SJCRH30 (cell line): ENCODE results near the gene FAF2. TPM values are rescaled to one million over a fixed set of nuclear protein-coding genes. Genes with fewer than 3 reads are reported as not detected.
A peak's percentile ranks its signal among the peaks of the same experiment; 100 is the strongest.

Experiments used
- DNase-seq, 2 experiments: peaks; one replicate each; pipeline ENCODE4 v3.0.0-alpha.2; 2015 to 2020
- H3K27ac ChIP-seq: fragments of 250-450 bp; sonication (Bioruptor Pico); 2 replicates; pipeline ENCODE4 v1.5.1; 2020; ENCODE audit warnings: mild to moderate bottlenecking, moderate library complexity
- H3K27me3 ChIP-seq: fragments of 250-450 bp; sonication (Bioruptor Pico); 2 replicates; pipeline ENCODE4 v1.5.1; 2020; ENCODE audit warnings: mild to moderate bottlenecking, moderate library complexity
- H3K36me3 ChIP-seq: fragments of 250-450 bp; sonication (Bioruptor Pico); 2 replicates; pipeline ENCODE4 v1.5.1; 2020; ENCODE audit warnings: mild to moderate bottlenecking, moderate library complexity
- H3K4me1 ChIP-seq: fragments of 250-450 bp; sonication (Bioruptor Pico); 2 replicates; pipeline ENCODE4 v1.5.1; 2020; ENCODE audit warnings: mild to moderate bottlenecking, moderate library complexity
- H3K4me3 ChIP-seq: fragments of 250-450 bp; sonication (Bioruptor Pico); 2 replicates; pipeline ENCODE4 v1.5.1; 2020; ENCODE audit warnings: mild to moderate bottlenecking, moderate library complexity
- H3K9me3 ChIP-seq: fragments of 250-450 bp; sonication (Bioruptor Pico); replicated peaks from 2 replicates; pipeline ENCODE4 v1.5.1; 2020; ENCODE audit warnings: mild to moderate bottlenecking, moderate library complexity
- total RNA-seq: library from RNA; depleted of rRNA; stranded (reverse); fragments of >200 nt; shearing (Covaris generic); gene quantifications from 2 replicates; pipeline ENCODE4 v1.2.3, GENCODE V29; 2014

Gene FAF2
- total RNA-seq, 1 experiment from 2014 or later: 52.5 TPM

- DNase-seq: no peak
- no peaks in the 10 kb centered on the region for H3K9me3 ChIP-seq
These were observed 73.6 kb downstream of the FAF2 start for GRCh38 chr5:176521699-176522263.

GRCh38 chr5:176524138-176524537, 76.0 kb downstream of the FAF2 start:
- Histone ChIP-seq H3K36me3 (peaks cover 22% of the 10 kb centered on the region), H3K27me3 (no peaks in the 10 kb centered on the region), H3K4me3 (no peak overlapping the region), H3K4me1 (peaks cover 3% of the 10 kb centered on the region; the same call in 1 of the 2 replicates), H3K9me3 (no peaks in the 10 kb centered on the region), H3K27ac (no peak overlapping the region)
- no peak for DNase-seq

More at GRCh38 chr5:176521699-176522263, 73.6 kb downstream of the FAF2 start:
- Histone ChIP-seq H3K4me1 (no peaks in the 10 kb centered on the region), H3K4me3 (no peak overlapping the region), H3K27me3 (no peaks in the 10 kb centered on the region), H3K27ac (no peak overlapping the region), H3K36me3 (no peaks in the 10 kb centered on the region)

GRCh38 chr5:176524987-176525386, 76.8 kb downstream of the FAF2 start:
- no peaks in the 10 kb centered on the region for H3K27me3 ChIP-seq
- H3K27ac ChIP-seq: no peak overlapping the region
- no peak overlapping the region for H3K4me3 ChIP-seq
- H3K36me3 ChIP-seq: peaks cover 29% of the 10 kb centered on the region
- peaks cover 9% of the 10 kb centered on the region; the same call in 1 of the 2 replicates for H3K4me1 ChIP-seq
- H3K9me3 ChIP-seq: no peaks in the 10 kb centered on the region
- DNase-seq: no peak

DNA sequence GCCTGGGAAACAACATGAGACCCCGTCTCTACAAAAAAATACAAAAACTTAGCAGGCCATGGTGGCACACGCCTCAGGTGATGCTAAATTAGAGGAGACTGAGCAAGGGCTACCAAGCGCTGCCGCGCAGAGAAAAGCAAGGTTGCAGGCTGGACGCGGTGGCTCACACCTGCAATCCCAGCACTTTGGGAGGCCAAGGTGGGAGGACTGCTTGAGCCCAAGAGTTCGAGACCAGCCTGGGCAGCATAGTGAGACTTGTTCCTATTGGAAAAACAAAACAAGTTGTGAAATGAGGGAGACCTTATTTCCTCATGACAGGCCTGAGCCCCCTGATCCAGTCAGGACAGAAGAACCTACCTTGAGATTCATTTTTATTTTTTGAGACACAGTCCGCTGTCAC, 77.5 kb downstream of the FAF2 start:
- Histone ChIP-seq H3K9me3 (no peaks in the 10 kb centered on the region), H3K27ac (no peak overlapping the region), H3K4me1 (peaks cover 9% of the 10 kb centered on the region; the same call in 1 of the 2 replicates), H3K4me3 (no peak overlapping the region), H3K36me3 (peaks cover 29% of the 10 kb centered on the region), H3K27me3 (no peaks in the 10 kb centered on the region)
- no peak for DNase-seq

DNA sequence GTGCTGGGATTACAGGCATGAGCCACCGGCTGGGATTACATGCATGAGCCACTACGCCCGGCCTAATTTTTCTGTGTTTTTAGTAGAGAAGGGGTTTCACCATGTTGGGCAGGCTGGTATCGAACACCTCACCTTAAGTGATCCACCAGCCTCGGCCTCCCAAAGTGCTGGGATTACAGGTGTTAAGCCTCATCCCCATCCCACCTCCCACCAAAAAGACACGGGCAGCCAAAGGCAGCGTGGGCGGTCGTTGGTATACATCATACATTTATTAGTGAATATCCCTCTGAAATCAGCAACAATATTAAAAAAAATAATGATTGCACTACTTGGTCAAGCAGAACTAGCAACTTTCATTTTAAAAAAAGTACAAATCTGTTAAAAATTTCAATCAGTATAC, 78.3 kb downstream of the FAF2 start:
- H3K9me3 ChIP-seq: no peaks in the 10 kb centered on the region
- peaks cover 35% of the 10 kb centered on the region for H3K36me3 ChIP-seq
- peaks cover 16% of the 10 kb centered on the region; the same call in 1 of the 2 replicates for H3K4me1 ChIP-seq
- no peak overlapping the region for H3K4me3 ChIP-seq
- DNase-seq: no peak
- H3K27me3 ChIP-seq: no peaks in the 10 kb centered on the region
- H3K27ac ChIP-seq: no peak overlapping the region

DNA sequence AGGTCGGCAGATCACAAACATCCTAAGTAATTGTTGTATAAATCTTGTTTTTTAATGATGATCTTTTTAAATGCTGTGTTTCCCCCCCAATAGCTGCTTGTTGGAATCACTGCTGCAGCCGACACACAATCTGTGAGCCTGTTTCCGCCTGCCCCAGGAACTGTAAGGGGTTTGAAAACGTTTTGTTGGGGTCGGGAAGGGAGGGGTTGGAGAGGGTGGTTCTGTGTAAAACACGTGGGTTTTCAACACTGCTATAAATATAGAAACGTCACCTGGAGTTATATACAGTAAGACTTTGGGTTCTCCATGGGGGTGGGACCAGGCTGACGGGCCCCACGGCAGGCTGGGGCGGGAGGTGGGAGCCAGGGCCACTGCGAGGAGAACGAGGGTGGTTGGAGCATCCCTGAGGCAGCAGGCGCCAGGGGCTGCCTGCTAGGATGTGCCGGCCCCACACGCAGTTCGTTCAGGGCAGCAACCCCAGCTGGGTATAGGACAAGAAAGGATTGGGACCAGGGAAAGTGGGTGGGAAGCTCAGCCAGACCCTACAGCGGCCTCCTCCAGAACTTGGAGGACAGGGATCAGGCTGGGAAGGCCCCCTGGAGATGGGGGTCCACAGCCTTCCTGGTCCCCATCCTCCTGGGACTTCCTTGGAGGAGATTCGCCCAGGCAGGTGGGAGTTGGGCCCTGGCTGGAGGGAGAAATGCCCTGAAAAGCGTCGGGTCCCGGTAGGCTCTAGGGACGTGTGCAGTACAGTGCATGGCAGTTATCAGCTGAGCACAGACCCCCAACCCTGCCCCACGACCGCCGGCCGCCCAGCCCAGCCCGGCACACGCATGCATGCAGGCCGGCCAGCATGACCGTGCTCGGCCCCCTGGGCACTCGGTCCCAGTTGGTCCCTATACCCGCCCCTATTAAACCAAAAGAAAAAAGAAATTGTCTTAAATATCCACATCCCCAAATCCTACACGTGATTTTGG, 79.3 kb downstream of the FAF2 start:
- Histone ChIP-seq H3K9me3 (no peaks in the 10 kb centered on the region), H3K4me1 (peaks cover 22% of the 10 kb centered on the region), H3K27me3 (no peaks in the 10 kb centered on the region), H3K36me3 (peaks cover 42% of the 10 kb centered on the region), H3K27ac (no peak overlapping the region), H3K4me3 (no peak overlapping the region)
- DNase-seq: no peak

- Histone ChIP-seq H3K4me3 (no peak overlapping the region), H3K4me1 (peaks cover 24% of the 10 kb centered on the region), H3K9me3 (no peaks in the 10 kb centered on the region), H3K27me3 (no peaks in the 10 kb centered on the region), H3K36me3 (peaks cover 45% of the 10 kb centered on the region), H3K27ac (no peak overlapping the region)
- DNase-seq: no peak
These were observed 80.1 kb downstream of the FAF2 start for GRCh38 chr5:176528301-176528700.

- peaks cover 29% of the 10 kb centered on the region for H3K4me1 ChIP-seq
- no peak overlapping the region for H3K27ac ChIP-seq
- H3K36me3 ChIP-seq: peaks cover 47% of the 10 kb centered on the region
- H3K9me3 ChIP-seq: no peaks in the 10 kb centered on the region
- no peak for DNase-seq
- no peak overlapping the region for H3K4me3 ChIP-seq
- no peaks in the 10 kb centered on the region for H3K27me3 ChIP-seq
These were observed 80.6 kb downstream of the FAF2 start for GRCh38 chr5:176528761-176529115.

- peaks cover 34% of the 10 kb centered on the region for H3K4me1 ChIP-seq
- H3K4me3 ChIP-seq: no peak overlapping the region
- peaks cover 47% of the 10 kb centered on the region for H3K36me3 ChIP-seq
- H3K27ac ChIP-seq: no peak overlapping the region
- no peak for DNase-seq
- H3K9me3 ChIP-seq: no peaks in the 10 kb centered on the region
- H3K27me3 ChIP-seq: no peaks in the 10 kb centered on the region
These were observed 81.0 kb downstream of the FAF2 start for GRCh38 chr5:176529116-176529740.

DNA sequence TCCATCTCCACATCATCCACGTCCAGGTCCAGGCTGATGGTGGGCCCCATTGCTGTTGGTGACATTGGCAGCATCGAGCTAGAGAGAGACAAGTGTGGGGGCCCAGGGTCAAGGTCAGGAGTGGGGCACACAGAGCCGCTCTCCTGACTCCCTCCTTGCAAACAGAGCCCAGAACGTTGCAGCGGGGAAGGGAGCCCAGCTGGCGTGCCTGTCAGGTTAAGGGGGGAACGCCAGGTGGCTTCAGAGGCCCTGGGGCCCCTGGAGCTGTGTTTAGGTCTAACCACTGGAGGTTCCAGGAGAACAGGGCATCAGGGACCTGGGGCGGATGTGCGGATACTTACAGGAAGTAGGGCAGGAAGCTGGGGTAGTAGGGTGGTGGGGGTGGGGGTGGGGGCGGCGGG, 81.6 kb downstream of the FAF2 start:
- H3K27me3 ChIP-seq: no peaks in the 10 kb centered on the region
- H3K36me3 ChIP-seq: peaks cover 47% of the 10 kb centered on the region
- no peak for DNase-seq
- H3K27ac ChIP-seq: no peak overlapping the region
- no peak overlapping the region for H3K4me3 ChIP-seq
- H3K9me3 ChIP-seq: no peaks in the 10 kb centered on the region
- peaks cover 39% of the 10 kb centered on the region for H3K4me1 ChIP-seq

GRCh38 chr5:176530393-176530982, 82.3 kb downstream of the FAF2 start:
- no peak for DNase-seq
- H3K9me3 ChIP-seq: no peaks in the 10 kb centered on the region
- H3K4me3 ChIP-seq: no peak overlapping the region
- H3K4me1 ChIP-seq: peaks cover 44% of the 10 kb centered on the region
- H3K27ac ChIP-seq: no peak overlapping the region
- H3K27me3 ChIP-seq: no peaks in the 10 kb centered on the region
- peaks cover 49% of the 10 kb centered on the region for H3K36me3 ChIP-seq

GRCh38 chr5:176530983-176531901, 83.1 kb downstream of the FAF2 start:
- peaks cover 49% of the 10 kb centered on the region for H3K36me3 ChIP-seq
- no peak overlapping the region for H3K4me3 ChIP-seq
- H3K4me1 ChIP-seq: peaks cover 44% of the 10 kb centered on the region
- no peaks in the 10 kb centered on the region for H3K27me3 ChIP-seq
- DNase-seq: peak; percentile 72 to 79
- peak overlapping the region; percentile 28; the same call in 1 of the 2 replicates for H3K27ac ChIP-seq
- no peaks in the 10 kb centered on the region for H3K9me3 ChIP-seq

- Histone ChIP-seq H3K4me1 (peaks cover 44% of the 10 kb centered on the region), H3K36me3 (peaks cover 49% of the 10 kb centered on the region), H3K27ac (no peak overlapping the region), H3K9me3 (no peaks in the 10 kb centered on the region), H3K4me3 (no peak overlapping the region), H3K27me3 (no peaks in the 10 kb centered on the region)
- DNase-seq: no peak
These were observed 83.8 kb downstream of the FAF2 start for GRCh38 chr5:176531902-176532493.

- Histone ChIP-seq H3K27me3 (no peaks in the 10 kb centered on the region), H3K27ac (no peak overlapping the region), H3K9me3 (no peaks in the 10 kb centered on the region), H3K4me1 (peaks cover 44% of the 10 kb centered on the region), H3K36me3 (peaks cover 41% of the 10 kb centered on the region), H3K4me3 (no peak overlapping the region)
- no peak for DNase-seq
These were observed 84.6 kb downstream of the FAF2 start for GRCh38 chr5:176532795-176533194.
